GM19240 (cell line): Measurements from ENCODE around the gene CDH13.

ENCODE experiments used
- DNase-seq: peaks from one replicate; pipeline ENCODE4 v3.0.0; 2011; ENCODE audit warnings: low spot score; ENCODE audit not compliant: insufficient read length

CDH13 gene

GRCh38 chr16:82738699-82739098, 111.9 kb downstream of the CDH13 start:
- DNase-seq: no peak

- DNase-seq: no peak
Measured at GRCh38 chr16:82741073-82741615, 114.4 kb downstream of the CDH13 start.

- DNase-seq: no peak
Measured at GRCh38 chr16:82744958-82745357, 118.2 kb downstream of the CDH13 start.

GRCh38 chr16:82748026-82748425, 121.3 kb downstream of the CDH13 start:
- no peak for DNase-seq

- DNase-seq: no peak
Measured at GRCh38 chr16:82750068-82750467, 123.3 kb downstream of the CDH13 start.

GRCh38 chr16:82751020-82751419, 124.3 kb downstream of the CDH13 start:
- DNase-seq: no peak

- no peak for DNase-seq
Measured at GRCh38 chr16:82752172-82752571, 125.4 kb downstream of the CDH13 start.

GRCh38 chr16:82753821-82754220, 127.1 kb downstream of the CDH13 start:
- no peak for DNase-seq

GRCh38 chr16:82754716-82755513, 128.1 kb downstream of the CDH13 start:
- DNase-seq: no peak

GRCh38 chr16:82755570-82756282, 129.0 kb downstream of the CDH13 start:
- DNase-seq: no peak

- no peak for DNase-seq
Measured at GRCh38 chr16:82756283-82756599, 129.5 kb downstream of the CDH13 start.

GRCh38 chr16:82758406-82758805, 131.6 kb downstream of the CDH13 start:
- no peak for DNase-seq

GRCh38 chr16:82758904-82759303, 132.1 kb downstream of the CDH13 start:
- no peak for DNase-seq

- DNase-seq: no peak
Measured at GRCh38 chr16:82761236-82761635, 134.5 kb downstream of the CDH13 start.

- no peak for DNase-seq
Measured at GRCh38 chr16:82761858-82762257, 135.1 kb downstream of the CDH13 start.

GRCh38 chr16:82763371-82763770, 136.6 kb downstream of the CDH13 start:
- no peak for DNase-seq

- no peak for DNase-seq
Measured at GRCh38 chr16:82767198-82767597, 140.4 kb downstream of the CDH13 start.

GRCh38 chr16:82767808-82768207, 141.0 kb downstream of the CDH13 start:
- DNase-seq: no peak

GRCh38 chr16:82769845-82770244, 143.1 kb downstream of the CDH13 start:
- no peak for DNase-seq

- DNase-seq: no peak
Measured at GRCh38 chr16:82772215-82772614, 145.4 kb downstream of the CDH13 start.

GRCh38 chr16:82773018-82773417, 146.2 kb downstream of the CDH13 start:
- no peak for DNase-seq

GRCh38 chr16:82776470-82777146, 149.8 kb downstream of the CDH13 start:
- DNase-seq: no peak
